ENCODE data around the gene CCDC157. TPM values are rescaled to one million over a fixed set of nuclear protein-coding genes. Genes with fewer than 3 reads are reported as not detected.
A peak's percentile ranks its signal among the peaks of the same experiment; 100 is the strongest.
"Not testable (repeated sequence)": the region's sequence is repeated elsewhere in the genome, so short reads cannot be mapped to it uniquely, and the experiment has no call there.

CCDC157 gene
- total RNA-seq, 2 experiments from 2014 or later, result 2.2 to 2.4 TPM

DNA sequence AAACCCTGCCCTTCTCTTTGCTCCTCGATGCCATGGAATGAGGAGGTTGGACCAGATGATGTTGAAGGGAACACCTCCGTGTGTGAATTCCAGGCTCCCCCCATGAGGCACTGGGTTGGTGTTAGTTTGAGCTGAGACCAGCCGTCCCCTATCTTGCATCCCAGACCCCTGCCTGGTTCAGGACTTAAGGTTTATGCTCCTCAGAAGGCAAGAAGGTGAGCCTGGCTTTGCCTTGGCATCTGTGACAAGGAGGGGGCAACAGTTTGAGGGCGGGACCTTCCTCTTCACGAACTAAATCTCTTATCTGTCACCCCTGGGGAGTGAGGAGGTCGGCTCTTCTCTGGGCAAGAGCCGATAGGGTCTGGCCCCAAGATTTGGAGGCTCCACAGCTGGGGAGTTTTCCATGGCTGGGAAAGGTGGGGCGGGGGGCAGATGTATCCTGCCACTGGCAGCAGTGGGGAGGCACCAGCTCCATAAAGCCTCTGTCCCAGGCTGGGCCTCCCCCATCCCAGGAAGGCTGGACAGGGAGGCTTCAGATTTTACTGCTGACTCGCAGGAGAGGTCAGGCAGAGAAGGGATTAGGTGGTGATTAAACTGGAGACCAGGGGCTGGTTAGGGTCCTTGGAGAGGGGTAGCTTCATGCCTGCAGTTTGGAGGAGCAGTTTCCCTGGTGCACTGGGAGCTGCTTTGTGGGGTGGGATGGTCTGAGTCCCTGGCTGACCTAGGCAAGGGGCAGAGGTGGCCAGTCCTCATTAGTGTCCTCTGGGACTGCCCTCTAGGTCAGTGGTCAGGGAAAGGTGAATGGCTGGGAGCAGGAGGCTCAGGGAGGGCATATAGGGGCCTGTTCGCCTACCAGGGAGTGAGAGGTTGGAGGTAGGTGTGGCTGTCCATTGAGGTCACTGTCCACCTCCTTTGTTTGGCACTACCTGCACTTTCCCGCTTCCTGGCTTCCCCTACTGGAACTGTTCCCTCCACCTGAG lies 41.1 kb downstream of the CCDC157 start:
- TF ChIP-seq, protein P1, sequence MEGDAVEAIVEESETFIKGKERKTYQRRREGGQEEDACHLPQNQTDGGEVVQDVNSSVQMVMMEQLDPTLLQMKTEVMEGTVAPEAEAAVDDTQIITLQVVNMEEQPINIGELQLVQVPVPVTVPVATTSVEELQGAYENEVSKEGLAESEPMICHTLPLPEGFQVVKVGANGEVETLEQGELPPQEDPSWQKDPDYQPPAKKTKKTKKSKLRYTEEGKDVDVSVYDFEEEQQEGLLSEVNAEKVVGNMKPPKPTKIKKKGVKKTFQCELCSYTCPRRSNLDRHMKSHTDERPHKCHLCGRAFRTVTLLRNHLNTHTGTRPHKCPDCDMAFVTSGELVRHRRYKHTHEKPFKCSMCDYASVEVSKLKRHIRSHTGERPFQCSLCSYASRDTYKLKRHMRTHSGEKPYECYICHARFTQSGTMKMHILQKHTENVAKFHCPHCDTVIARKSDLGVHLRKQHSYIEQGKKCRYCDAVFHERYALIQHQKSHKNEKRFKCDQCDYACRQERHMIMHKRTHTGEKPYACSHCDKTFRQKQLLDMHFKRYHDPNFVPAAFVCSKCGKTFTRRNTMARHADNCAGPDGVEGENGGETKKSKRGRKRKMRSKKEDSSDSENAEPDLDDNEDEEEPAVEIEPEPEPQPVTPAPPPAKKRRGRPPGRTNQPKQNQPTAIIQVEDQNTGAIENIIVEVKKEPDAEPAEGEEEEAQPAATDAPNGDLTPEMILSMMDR (IDR thresholded peaks at IDR 0.05), result no peak
- intact Hi-C loops (cut with micrococcal nuclease), result no loop called here
- DNase-seq (no peak), ATAC-seq (no peak)
- Mint-ChIP-seq H3K27me3 (no peaks in the 10 kb centered on the region), H3K27ac (peak overlapping the region; percentile 20), H3K4me1 (ENCODE audit: low read depth) (peaks cover 41% of the 10 kb centered on the region), H3K36me3 (ENCODE audit: low read depth) (peaks cover 9% of the 10 kb centered on the region), H3K9me3 (no peaks in the 10 kb centered on the region), H3K4me3 (peak overlapping the region; percentile 85)
- ChIA-PET POLR2A (interaction anchor here (0.6 to 6.3 kb wide), 10 partner anchors 14 to 595 kb away, joined by 3 to 48 read pairs (median 4); partner anchors contain the start of genes CASTOR1 and MTFP1), CTCF (interaction anchor here (0.9 to 21.0 kb wide), 12 partner anchors 12 to 136 kb away, joined by 3 to 472 read pairs (median 5); partner anchors contain the start of genes CASTOR1, MTFP1 and RNF215)

DNA sequence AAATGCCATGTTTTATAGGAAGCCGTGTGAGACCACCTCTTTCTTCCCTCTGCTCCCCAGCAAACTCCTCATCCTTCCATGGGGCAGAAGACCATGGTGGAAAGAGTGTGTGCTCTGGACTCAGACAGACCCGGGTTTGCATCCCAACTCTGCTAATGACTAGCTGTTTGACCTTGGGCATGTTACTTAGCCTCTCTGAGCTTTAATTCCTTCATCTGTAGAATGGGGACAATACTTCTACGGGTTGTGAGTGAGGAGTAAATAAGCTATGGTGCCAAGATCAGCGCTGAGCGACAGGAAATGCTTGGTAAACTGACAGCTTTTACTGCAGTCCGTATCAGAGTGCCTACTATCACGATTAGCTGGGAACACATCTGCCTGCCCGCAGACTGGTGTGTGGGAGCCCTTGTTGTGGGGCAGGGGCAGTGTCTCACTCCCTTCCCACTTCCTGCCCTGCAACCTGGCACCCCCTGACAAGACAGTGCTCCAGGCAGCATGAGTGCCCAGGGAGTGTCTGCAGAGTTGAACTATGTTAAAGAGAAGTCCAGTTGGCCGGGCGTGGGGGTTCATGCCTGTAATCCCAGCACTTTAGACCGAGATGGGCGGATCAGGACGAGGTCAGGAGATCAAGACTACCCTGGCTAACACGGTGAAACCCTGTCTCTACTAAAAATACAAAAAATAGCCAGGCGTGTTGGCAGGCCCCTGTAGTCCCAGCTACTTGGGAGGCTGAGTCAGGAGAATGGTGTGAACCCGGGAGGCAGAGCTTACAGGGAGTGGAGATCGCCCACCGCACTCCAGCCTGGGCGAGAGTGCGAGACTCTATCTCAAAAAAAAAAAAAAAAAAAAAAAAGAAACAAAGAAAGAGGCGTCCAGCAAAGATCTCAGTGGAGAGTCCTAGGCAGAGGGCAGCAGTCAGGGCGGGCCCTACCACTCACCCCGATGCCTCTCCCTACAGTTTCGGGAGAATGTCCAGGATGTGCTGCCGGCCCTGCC lies 42.2 kb downstream of the CCDC157 start:
- H3K27me3 Mint-ChIP-seq, result no peaks in the 10 kb centered on the region
- ChIA-PET POLR2A (interaction anchor here (1.2 to 6.3 kb wide), 2 partner anchors 15 to 24 kb away, joined by 3 to 48 read pairs; partner anchors contain the start of gene MTFP1), CTCF (interaction anchor here (1.5 to 21.0 kb wide), 4 partner anchors 13 to 107 kb away, joined by 3 to 472 read pairs (median 14); partner anchors contain the start of genes CASTOR1, MTFP1 and RNF215)
- H3K4me1 Mint-ChIP-seq (ENCODE audit: low read depth), result peaks cover 35% of the 10 kb centered on the region
- H3K27ac Mint-ChIP-seq, result no peak overlapping the region
- intact Hi-C loops (cut with micrococcal nuclease), result no loop called here
- peak; percentile 40 for DNase-seq
- no peaks in the 10 kb centered on the region for H3K9me3 Mint-ChIP-seq
- peaks cover 11% of the 10 kb centered on the region for H3K36me3 Mint-ChIP-seq (ENCODE audit: low read depth)
- TF ChIP-seq, protein P1 (IDR thresholded peaks at IDR 0.05), result no peak
- H3K4me3 Mint-ChIP-seq, result peak overlapping the region; percentile 85
- ATAC-seq, result peak; percentile 27

DNA sequence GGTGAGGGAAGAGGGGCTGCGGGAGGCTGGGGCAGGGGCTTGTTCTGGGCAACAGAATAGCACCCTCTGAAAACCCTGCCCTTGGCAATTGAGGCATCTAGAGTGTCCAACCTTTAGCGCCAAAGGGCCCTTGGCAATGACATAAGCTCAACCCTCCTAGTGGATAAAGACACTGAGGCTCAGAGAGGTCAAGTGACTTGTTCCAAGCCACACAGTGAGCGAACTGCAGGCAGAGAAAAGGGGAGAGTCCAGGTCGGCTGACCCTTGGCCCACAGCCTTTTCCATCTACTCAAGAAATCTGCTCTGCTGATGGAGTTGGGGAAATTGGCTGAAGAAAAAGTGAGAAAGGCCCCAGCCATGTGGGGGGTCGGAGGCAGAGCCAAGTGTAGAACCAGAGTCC lies 42.9 kb downstream of the CCDC157 start:
- POLR2A ChIA-PET, result interaction anchor here (6.3 kb wide), 1 partner anchor 23 kb away, joined by 48 read pairs; the partner anchor contains the start of gene MTFP1
- peaks cover 11% of the 10 kb centered on the region for H3K36me3 Mint-ChIP-seq (ENCODE audit: low read depth)
- peaks cover 35% of the 10 kb centered on the region for H3K4me1 Mint-ChIP-seq (ENCODE audit: low read depth)
- DNase-seq (no peak), ATAC-seq (no peak)
- H3K27me3 Mint-ChIP-seq, result no peaks in the 10 kb centered on the region
- intact Hi-C loops (cut with micrococcal nuclease), result no loop called here
- H3K27ac Mint-ChIP-seq, result no peak overlapping the region
- H3K4me3 Mint-ChIP-seq, result no peak overlapping the region
- CTCF ChIA-PET, result interaction anchor here (1.5 to 21.0 kb wide), 3 partner anchors 25 to 108 kb away, joined by 3 to 472 read pairs (median 5); partner anchors contain the start of genes CASTOR1 and MTFP1
- H3K9me3 Mint-ChIP-seq, result no peaks in the 10 kb centered on the region
- TF ChIP-seq, protein P1 (IDR thresholded peaks at IDR 0.05), result no peak

DNA sequence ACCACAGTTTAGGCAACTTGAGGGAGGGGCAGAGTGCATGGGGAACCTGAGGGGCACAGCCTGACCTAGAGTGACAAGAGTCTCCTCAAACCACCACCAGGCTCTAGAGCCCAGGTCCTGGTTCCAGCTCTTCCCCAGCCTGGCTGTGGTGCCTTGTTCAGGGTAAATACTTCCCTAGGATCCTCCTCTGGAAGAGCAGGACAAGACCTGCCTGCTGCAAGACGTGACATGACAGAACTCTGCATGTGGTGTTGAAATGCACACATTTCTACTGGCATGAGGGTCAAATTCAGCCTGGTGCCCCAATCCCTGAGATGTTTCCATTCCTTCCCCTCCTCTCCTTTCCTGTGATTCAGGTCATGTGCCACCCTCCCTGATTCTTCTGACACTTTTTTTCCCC lies 43.4 kb downstream of the CCDC157 start:
- Mint-ChIP-seq H3K36me3 (ENCODE audit: low read depth) (peaks cover 11% of the 10 kb centered on the region), H3K9me3 (no peaks in the 10 kb centered on the region), H3K27me3 (no peaks in the 10 kb centered on the region), H3K4me1 (ENCODE audit: low read depth) (peaks cover 35% of the 10 kb centered on the region), H3K4me3 (no peak overlapping the region), H3K27ac (peak overlapping the region; percentile 52)
- CTCF ChIA-PET, result interaction anchor here (0.9 to 21.0 kb wide), 3 partner anchors 13 to 108 kb away, joined by 3 to 472 read pairs (median 5); partner anchors contain the start of genes CASTOR1 and RNF215
- intact Hi-C loops (cut with micrococcal nuclease), result no loop called here
- DNase-seq, result no peak
- POLR2A ChIA-PET, result interaction anchor here (6.3 kb wide), 1 partner anchor 22 kb away, joined by 48 read pairs; the partner anchor contains the start of gene MTFP1
- ATAC-seq, result no peak
- TF ChIP-seq, protein P1 (IDR thresholded peaks at IDR 0.05), result no peak

DNA sequence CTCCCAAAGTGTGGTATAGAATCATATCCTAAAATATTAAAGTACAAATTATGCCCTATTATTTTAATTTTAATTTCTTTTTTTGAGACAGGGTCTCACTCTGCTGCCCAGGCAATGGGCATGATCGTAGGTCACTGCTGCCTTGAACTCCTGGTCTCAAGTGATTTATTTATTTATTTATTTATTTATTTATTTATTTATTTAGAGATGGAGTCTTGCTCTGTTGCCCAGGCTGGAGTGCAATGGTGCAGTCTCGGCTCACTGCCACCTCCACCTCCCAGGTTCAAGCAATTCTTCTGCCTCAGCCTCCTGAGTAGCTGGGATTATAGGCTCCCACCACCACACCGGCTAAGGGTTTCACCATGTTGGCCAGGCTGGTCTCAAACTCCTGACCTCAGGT lies 44.2 kb downstream of the CCDC157 start:
- POLR2A ChIA-PET, result interaction anchor here (1.0 kb wide), 1 partner anchor 24 kb away, joined by 3 read pairs; the partner anchor contains the start of gene MTFP1
- H3K4me1 Mint-ChIP-seq (ENCODE audit: low read depth), result peaks cover 32% of the 10 kb centered on the region
- H3K4me3 Mint-ChIP-seq; ATAC-seq; H3K27ac Mint-ChIP-seq; H3K27me3 Mint-ChIP-seq; H3K9me3 Mint-ChIP-seq; DNase-seq; intact Hi-C loops (cut with micrococcal nuclease): not testable (repeated sequence)
- CTCF ChIA-PET, result interaction anchor here (0.9 kb wide), 1 partner anchor 14 kb away, joined by 3 read pairs; the partner anchor contains the start of gene RNF215
- peaks cover 11% of the 10 kb centered on the region for H3K36me3 Mint-ChIP-seq (ENCODE audit: low read depth)

Data from activated CD8-positive, alpha-beta T cell treated with anti-CD3 and anti-CD28 coated beads for 36 hours (primary cell).